Measurements from ENCODE around the gene DAP. TPM values are rescaled to one million over a fixed set of nuclear protein-coding genes. Genes with fewer than 3 reads are reported as not detected.

DAP gene
- total RNA-seq, 1 experiment from 2014 or later: 279 TPM

DNA sequence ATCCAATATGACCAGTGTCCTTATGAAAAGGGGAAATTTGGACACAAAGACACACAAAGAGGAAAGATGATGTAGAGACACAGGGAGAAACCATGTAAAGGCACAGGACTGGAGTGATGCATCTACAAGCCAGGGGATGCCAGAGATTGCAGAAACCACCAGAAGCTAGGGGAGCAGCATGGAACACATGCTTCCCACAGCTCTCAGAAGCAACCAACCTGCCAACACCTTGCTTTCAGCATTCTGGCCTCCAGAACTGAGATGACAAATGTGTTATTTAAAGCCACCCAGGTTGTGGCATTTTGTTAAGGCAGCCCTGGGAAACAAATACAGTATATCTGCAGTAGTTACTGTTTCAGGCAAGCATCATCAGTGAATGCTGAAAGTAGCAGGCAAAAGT lies 23.2 kb downstream of the DAP start:
- Histone ChIP-seq H3F3A (ENCODE audit: insufficient read depth, low read depth) (no peaks in the 10 kb centered on the region), H3K9me2 (ENCODE audit: insufficient read depth) (no peaks in the 10 kb centered on the region), H2AFZ (no peak overlapping the region), H3K79me2 (ENCODE audit: low read depth) (peaks cover 79% of the 10 kb centered on the region), H3K27ac (no peak overlapping the region), H3K4me3 (no peak overlapping the region), H3K27me3 (ENCODE audit: insufficient read depth, low read depth) (no peaks in the 10 kb centered on the region), H4K20me1 (ENCODE audit: insufficient read depth) (no peaks in the 10 kb centered on the region; the same call in 1 of the 2 replicates), H3K9me3 (ENCODE audit: insufficient read depth, low read depth) (peaks cover 22% of the 10 kb centered on the region), H3K4me1 (replicated peaks; ENCODE audit: insufficient read depth) (peaks cover 18% of the 10 kb centered on the region), H3K4me2 (no peak overlapping the region), H3K36me3 (ENCODE audit: low read depth) (peaks cover 43% of the 10 kb centered on the region)
- BruUV-seq (replicated peaks): no TSS peak
- DNase-seq: no peak
- ChIA-PET CTCF (no interaction called here), POLR2A (ENCODE audit: unreplicated experiment) (interaction anchor here (0.6 to 0.7 kb wide), 3 partner anchors 13 to 23 kb away, joined by 3 to 6 read pairs (median 6); no protein-coding TSS in a partner anchor)
- TF ChIP-seq, protein P1, sequence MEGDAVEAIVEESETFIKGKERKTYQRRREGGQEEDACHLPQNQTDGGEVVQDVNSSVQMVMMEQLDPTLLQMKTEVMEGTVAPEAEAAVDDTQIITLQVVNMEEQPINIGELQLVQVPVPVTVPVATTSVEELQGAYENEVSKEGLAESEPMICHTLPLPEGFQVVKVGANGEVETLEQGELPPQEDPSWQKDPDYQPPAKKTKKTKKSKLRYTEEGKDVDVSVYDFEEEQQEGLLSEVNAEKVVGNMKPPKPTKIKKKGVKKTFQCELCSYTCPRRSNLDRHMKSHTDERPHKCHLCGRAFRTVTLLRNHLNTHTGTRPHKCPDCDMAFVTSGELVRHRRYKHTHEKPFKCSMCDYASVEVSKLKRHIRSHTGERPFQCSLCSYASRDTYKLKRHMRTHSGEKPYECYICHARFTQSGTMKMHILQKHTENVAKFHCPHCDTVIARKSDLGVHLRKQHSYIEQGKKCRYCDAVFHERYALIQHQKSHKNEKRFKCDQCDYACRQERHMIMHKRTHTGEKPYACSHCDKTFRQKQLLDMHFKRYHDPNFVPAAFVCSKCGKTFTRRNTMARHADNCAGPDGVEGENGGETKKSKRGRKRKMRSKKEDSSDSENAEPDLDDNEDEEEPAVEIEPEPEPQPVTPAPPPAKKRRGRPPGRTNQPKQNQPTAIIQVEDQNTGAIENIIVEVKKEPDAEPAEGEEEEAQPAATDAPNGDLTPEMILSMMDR (conservative IDR thresholded peaks at IDR 0.05): no peak
- TF ChIP-seq EZH2 (IDR thresholded peaks at IDR 0.05; ENCODE audit: low read depth): no peak
- intact Hi-C loops (cut with micrococcal nuclease; ENCODE audit: unreplicated experiment): no loop called here

DNA sequence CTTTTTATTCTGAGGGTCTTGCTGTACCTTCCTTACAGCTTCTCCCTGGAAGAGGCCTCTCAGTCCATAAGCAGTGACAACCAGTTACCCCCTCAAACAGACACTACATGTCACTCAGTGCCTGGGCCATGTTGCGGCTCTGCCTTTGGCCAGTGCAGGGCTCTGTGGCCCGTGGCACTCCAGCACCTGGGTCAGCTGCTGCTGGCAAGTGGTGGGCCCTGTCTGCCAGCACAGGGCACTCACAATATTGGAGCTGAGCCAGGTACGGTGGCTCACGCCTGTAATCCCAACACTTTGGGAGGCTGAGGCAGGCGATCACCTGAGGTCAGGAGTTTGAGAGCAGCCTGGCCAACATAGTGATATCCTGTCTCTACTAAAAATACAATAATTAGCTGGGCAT lies 24.2 kb downstream of the DAP start:
- CTCF ChIA-PET: no interaction called here
- Histone ChIP-seq H3F3A (ENCODE audit: insufficient read depth, low read depth) (no peaks in the 10 kb centered on the region), H3K4me3 (no peak overlapping the region), H3K4me2 (no peak overlapping the region), H3K27me3 (ENCODE audit: insufficient read depth, low read depth) (no peaks in the 10 kb centered on the region), H3K27ac (no peak overlapping the region), H3K36me3 (ENCODE audit: low read depth) (peaks cover 43% of the 10 kb centered on the region), H4K20me1 (ENCODE audit: insufficient read depth) (no peaks in the 10 kb centered on the region; the same call in 1 of the 2 replicates), H3K4me1 (replicated peaks; ENCODE audit: insufficient read depth) (peaks cover 28% of the 10 kb centered on the region), H3K9me3 (ENCODE audit: insufficient read depth, low read depth) (peaks cover 17% of the 10 kb centered on the region), H3K79me2 (ENCODE audit: low read depth) (peaks cover 83% of the 10 kb centered on the region), H3K9me2 (ENCODE audit: insufficient read depth) (no peaks in the 10 kb centered on the region), H2AFZ (no peak overlapping the region)
- intact Hi-C loops (cut with micrococcal nuclease; ENCODE audit: unreplicated experiment): no loop called here
- DNase-seq: no peak
- no peak for TF ChIP-seq EZH2 (IDR thresholded peaks at IDR 0.05; ENCODE audit: low read depth)
- TF ChIP-seq, protein P1 (conservative IDR thresholded peaks at IDR 0.05): no peak
- no TSS peak for BruUV-seq (replicated peaks)
- POLR2A ChIA-PET (ENCODE audit: unreplicated experiment): no interaction called here

DNA sequence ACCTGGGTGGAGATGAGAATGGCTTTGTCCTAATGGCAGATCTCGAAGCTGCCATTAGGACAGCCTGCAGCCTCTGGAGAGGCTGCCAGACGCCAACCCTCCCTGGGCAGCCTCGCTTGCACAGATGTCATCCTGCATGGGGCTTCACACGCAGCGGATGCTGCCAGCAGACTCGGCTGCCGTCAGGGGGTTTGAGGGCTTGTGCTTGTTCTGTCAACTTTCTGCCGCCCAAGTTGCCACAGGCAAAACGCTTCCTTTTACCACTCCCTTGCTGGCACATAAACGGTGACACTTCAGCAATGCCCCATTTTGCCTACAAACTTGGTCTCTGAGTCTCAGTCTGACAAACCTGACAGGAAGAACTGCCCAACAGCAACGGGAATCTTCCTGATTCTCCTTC lies 24.7 kb downstream of the DAP start:
- H3F3A ChIP-seq (ENCODE audit: insufficient read depth, low read depth): no peaks in the 10 kb centered on the region
- BruUV-seq (replicated peaks): no TSS peak
- TF ChIP-seq, protein P1 (conservative IDR thresholded peaks at IDR 0.05): no peak
- no peak for TF ChIP-seq EZH2 (IDR thresholded peaks at IDR 0.05; ENCODE audit: low read depth)
- intact Hi-C loops (cut with micrococcal nuclease; ENCODE audit: unreplicated experiment): no loop called here
- ChIA-PET CTCF (no interaction called here), POLR2A (ENCODE audit: unreplicated experiment) (no interaction called here)
- H3K4me1 ChIP-seq (replicated peaks; ENCODE audit: insufficient read depth): peaks cover 28% of the 10 kb centered on the region
- H3K9me2 ChIP-seq (ENCODE audit: insufficient read depth): no peaks in the 10 kb centered on the region
- no peak for DNase-seq
- no peak overlapping the region for H3K27ac ChIP-seq
- peaks cover 82% of the 10 kb centered on the region for H3K79me2 ChIP-seq (ENCODE audit: low read depth)
- no peak overlapping the region for H3K4me3 ChIP-seq
- H3K4me2 ChIP-seq: no peak overlapping the region
- peaks cover 12% of the 10 kb centered on the region for H3K9me3 ChIP-seq (ENCODE audit: insufficient read depth, low read depth)
- peaks cover 43% of the 10 kb centered on the region for H3K36me3 ChIP-seq (ENCODE audit: low read depth)
- H4K20me1 ChIP-seq (ENCODE audit: insufficient read depth): no peaks in the 10 kb centered on the region; the same call in 1 of the 2 replicates
- no peaks in the 10 kb centered on the region for H3K27me3 ChIP-seq (ENCODE audit: insufficient read depth, low read depth)
- H2AFZ ChIP-seq: no peak overlapping the region

All from PC-9 (cell line).